GM19395 (cell line): ENCODE data around the gene HCFC1R1.

Experiments used
- ATAC-seq: cut with Tn5 transposase; IDR thresholded peaks from one replicate; pipeline ENCODE4 v1.9.1; 2021; ENCODE audit warnings: mild to moderate bottlenecking, moderate library complexity; ENCODE audit not compliant: unreplicated experiment

HCFC1R1 gene

GRCh38 chr16:3035972-3036725 is 12.4 kb upstream of the HCFC1R1 start:
- ATAC-seq: no peak

- ATAC-seq: no peak
These were observed 11.7 kb upstream of the HCFC1R1 start for GRCh38 chr16:3035289-3035971.

- no peak for ATAC-seq
These were observed 8.9 kb upstream of the HCFC1R1 start for GRCh38 chr16:3032624-3033023.

- ATAC-seq: no peak
These were observed 6.8 kb upstream of the HCFC1R1 start for GRCh38 chr16:3030222-3031212.

GRCh38 chr16:3029491-3030221 is 5.9 kb upstream of the HCFC1R1 start:
- no peak for ATAC-seq

GRCh38 chr16:3028716-3029319 is 5.1 kb upstream of the HCFC1R1 start:
- ATAC-seq: no peak

GRCh38 chr16:3027983-3028715 is 4.4 kb upstream of the HCFC1R1 start:
- no peak for ATAC-seq

- ATAC-seq: no peak
These were observed 3.7 kb upstream of the HCFC1R1 start for GRCh38 chr16:3027489-3027795.

- ATAC-seq: no peak
These were observed 3.1 kb upstream of the HCFC1R1 start for GRCh38 chr16:3026609-3027488.

- no peak for ATAC-seq
These were observed 2.2 kb upstream of the HCFC1R1 start for GRCh38 chr16:3026003-3026378.

- ATAC-seq: no peak
These were observed 1.6 kb upstream of the HCFC1R1 start for GRCh38 chr16:3025032-3026002.

GRCh38 chr16:3023415-3023668 is 400 bp downstream of the HCFC1R1 start:
- no peak for ATAC-seq

- no peak for ATAC-seq
These were observed 893 bp downstream of the HCFC1R1 start for GRCh38 chr16:3022684-3023414.

GRCh38 chr16:3022208-3022683 is 1.5 kb downstream of the HCFC1R1 start:
- no peak for ATAC-seq

GRCh38 chr16:3021449-3022207 is 2.1 kb downstream of the HCFC1R1 start:
- no peak for ATAC-seq
